NCI-H2081 treated with DMSO at 0.1 percent for 48 hours (cell line): ENCODE results near the gene DTWD2.
"Not testable (repeated sequence)": the region's sequence is repeated elsewhere in the genome, so short reads cannot be mapped to it uniquely, and the experiment has no call there.

Experiments
- DNase-seq: peaks from one replicate; lab custom pipeline; 2025; lab: John Stamatoyannopoulos, UW

Gene DTWD2

GRCh38 chr5:118950354-118950753 is 38.0 kb downstream of the DTWD2 start:
- DNase-seq = not testable (repeated sequence)

DNA sequence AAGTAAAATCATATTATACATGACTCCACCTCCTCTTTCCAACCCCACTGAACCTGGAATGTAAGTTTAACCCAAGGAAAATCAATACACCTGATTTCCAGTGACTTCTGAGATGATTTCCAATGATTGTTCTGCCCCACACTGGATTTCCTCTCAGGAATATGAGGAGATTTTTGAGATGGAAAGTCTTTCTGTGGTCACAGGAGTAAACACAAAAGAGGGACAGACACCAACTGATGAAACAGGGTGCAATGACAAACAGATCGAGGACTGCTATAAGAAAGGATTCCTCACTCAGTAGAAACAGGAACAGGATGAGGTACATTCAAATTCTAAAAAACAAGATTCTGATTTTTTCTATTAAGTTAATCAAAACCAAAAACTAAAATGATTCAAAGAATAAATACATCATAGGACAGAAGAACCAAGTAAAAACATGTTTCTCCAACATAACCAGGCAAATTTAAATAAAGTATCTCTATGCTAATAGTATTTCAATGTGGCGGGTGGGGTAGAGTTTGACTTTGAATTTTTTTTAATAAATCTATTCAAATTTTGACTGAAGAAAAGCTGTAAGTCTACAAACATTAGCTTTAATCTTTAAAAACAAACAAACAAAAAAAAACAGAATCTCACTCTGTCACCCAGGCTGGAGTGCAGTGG is 42.1 kb downstream of the DTWD2 start:
- no peak for DNase-seq

GRCh38 chr5:118937393-118938061 is 50.8 kb downstream of the DTWD2 start:
- DNase-seq = no peak

GRCh38 chr5:118933703-118934102 is 54.6 kb downstream of the DTWD2 start:
- no peak for DNase-seq

DNA sequence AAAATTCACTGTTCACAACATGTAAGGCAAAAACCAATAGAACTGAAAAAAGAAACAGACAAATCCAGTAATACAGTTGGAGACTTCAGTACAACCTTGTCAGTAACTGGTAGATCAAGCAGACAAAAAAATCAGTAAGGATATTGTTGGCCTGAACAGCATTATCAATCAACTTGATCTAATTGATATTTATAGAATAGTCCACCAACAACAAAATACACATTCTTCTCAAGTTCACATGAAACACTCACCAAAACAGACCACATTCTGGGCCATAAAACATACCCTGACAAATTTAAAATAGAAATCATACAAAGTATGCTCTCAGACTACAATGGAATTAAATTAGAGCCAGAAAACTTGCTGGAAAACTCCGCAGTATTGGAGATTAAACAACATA is 56.8 kb downstream of the DTWD2 start:
- DNase-seq = no peak

DNA sequence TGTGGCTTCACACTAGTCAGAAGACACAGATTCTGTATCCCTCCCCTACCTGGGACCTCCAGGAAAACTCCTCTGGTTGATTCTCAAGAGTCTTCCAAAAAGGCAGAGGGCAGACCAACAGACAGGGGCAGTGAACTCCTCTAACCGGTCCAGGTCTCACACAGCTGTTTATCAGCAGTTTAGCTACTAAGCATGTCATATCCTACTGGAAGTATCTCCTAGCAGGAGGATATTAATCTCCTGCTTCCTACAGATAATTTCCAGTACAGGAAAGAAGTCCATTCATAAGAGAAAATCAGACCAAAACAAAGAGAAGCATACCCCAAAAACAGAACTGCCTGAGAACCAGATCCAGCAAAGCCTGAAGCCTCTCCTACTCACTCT is 64.3 kb downstream of the DTWD2 start:
- no peak for DNase-seq

DNA sequence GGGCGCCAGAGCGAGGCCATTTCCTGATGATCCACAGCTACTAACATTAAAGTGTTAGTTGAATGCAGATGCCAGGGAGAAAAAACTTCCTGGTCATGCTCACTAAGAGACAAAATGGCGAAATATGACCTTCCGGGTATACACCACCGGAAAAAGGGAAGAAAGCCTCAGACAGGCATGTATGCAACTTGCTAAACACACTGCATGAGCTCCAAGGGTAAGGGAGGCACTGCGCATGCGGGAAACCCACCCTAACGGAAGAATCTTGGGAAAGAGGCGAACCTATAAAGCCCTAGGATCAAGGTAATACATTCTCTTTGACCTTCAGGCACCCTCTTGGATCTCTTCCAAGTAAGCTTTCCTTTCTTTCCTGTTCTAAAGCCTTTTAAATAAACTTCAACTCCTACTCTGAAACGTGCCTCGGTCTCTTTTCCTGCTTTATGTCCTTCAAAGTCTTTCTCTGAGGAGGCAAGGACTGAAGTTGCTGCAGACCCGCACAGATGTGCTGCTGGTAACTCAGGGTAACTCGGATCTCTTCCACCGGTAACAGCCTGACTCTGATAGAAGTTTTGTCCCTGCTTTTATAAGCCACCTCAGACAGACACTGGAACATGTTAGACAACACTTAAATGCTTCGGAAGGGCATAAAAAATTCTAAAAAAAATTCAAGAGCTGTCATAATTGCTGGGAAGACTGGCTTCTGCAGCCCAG is 64.9 kb downstream of the DTWD2 start:
- no peak for DNase-seq

- DNase-seq = no peak
Observed at GRCh38 chr5:118921866-118922265, 66.5 kb downstream of the DTWD2 start.

DNA sequence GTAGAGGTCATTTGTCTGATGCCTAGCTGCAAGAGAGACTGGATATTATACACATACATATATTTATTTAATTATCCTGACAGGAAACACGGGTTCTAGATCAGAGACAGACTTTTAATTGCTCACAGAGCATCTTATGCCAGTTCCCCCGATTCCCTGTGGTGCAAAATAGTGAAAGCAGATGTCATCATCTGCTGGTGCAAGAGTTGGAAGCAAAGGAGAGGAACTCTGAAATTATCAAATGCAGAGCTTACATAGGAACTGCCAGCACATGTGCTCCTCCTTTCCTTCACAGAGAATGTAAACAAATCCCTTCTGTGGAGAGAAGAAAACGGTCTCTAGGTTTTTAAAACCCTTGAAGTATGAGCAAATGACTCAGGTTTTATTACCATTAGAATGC is 69.3 kb downstream of the DTWD2 start:
- no peak for DNase-seq

GRCh38 chr5:118918232-118918631 is 70.1 kb downstream of the DTWD2 start:
- DNase-seq = no peak

GRCh38 chr5:118907536-118907935 is 80.8 kb downstream of the DTWD2 start:
- DNase-seq = not testable (repeated sequence)

GRCh38 chr5:118906947-118907346 is 81.4 kb downstream of the DTWD2 start:
- no peak for DNase-seq

DNA sequence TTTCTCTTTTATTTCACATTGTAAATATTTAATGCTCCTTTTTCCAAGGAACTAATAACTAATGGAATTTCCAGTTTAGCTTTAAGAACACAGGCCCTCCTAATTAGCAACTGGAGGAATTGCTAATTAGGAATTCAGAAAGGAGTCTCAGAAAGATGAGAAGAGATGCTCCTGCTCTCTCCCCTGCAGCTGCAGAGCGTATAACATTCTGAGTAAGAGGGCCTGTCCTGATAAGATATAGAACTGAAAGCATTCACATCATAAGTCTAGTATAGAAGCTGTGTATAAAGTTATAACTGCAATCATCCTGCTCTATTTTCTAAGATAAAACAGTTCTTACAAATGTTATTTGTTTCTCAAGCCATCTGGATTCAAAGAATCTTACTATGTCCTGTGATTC is 83.2 kb downstream of the DTWD2 start:
- no peak for DNase-seq

- DNase-seq = no peak
Observed at GRCh38 chr5:118902656-118903438, 85.5 kb downstream of the DTWD2 start.

DNA sequence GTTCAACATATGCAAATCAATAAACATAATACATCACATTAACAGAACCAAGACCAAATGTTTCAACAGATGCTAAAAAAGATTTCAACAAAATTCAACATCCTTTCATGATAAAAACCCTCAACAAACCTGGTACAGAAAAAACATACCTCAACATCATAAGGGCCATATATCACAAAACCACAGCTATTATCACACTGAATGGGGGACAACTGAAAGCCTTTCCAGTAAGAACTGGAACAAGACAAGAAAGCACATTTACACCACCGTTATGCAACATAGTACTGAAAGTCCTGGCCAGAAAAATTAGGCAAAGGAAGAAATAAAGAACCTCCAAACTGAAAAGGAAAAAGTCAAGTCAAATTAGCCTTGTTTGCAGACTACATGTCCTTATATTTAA is 93.6 kb downstream of the DTWD2 start:
- DNase-seq = no peak

DNA sequence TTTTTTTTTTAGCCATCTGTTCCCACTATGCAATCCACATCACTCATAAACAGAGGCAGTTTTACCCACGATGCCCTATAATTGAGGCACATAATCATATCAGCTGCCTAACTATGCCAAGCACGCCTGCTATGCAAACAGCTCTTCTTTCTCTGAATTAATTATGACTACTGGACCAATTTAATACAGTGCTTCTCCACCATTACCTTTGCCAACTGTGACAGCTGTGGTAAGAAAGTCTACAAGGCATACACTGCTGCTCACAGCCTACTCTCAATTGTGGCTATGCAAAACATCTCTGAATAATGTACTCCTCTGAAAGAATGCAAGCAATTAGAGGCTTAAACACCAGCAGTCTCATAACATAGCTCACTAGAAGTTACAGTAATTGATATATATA is 97.1 kb downstream of the DTWD2 start:
- peak; percentile 31 for DNase-seq

DNA sequence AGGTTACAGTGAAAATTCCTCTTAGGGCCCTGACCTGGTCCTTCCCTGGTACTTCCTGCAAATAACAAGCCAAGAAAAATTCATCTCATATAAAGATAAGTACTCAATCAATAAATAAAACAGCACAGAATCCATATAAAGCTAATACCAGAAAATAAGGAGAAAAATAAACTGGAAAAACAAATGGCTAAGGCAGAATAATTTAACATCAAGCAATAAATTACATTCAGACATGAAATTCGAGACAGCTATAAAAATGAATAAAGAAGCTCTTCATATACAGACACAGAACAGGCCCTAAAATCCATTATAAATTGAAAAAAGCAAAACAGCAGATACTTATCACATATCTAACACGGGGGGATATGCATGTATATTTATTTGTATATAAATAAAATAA is 99.2 kb downstream of the DTWD2 start:
- DNase-seq = no peak

DNA sequence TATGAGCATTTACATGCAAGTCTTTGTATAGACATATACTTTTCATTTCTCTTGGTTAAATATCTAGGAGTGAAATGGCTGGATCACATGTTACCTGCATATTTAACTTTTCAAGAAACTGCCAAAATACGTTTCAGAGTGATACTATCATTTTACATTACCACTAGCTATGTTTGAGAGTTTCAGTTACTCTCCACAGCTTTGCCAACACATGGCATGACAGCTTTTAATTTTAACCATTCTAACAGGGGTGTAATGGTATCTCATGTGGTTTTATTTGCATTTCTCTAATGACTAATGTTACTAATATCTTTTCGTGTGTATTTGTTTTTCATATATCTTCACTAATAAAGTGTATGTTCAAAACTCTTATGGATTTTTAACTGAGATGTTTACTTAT is 99.8 kb downstream of the DTWD2 start:
- no peak for DNase-seq

- no peak for DNase-seq
Observed at GRCh38 chr5:118883362-118883761, 105.0 kb downstream of the DTWD2 start.

GRCh38 chr5:118882666-118883065 is 105.7 kb downstream of the DTWD2 start:
- no peak for DNase-seq

DNA sequence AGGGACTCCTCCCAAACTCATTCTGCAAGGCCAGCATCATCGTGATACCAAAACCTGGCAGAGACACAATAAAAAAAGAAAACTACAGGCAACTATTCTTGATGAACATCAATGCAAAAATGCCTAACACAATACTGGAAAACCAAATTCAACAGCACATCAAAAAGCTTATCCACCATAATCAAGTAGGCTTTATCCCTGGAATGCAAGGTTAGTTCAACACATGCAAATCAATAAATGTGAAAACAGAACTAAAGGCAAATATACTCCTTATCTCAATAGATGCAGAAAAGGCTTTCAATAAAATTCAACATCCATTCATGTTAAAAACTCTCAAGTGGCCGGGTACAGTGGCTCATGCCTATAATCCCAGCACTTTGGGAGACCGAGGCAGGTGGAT is 111.5 kb downstream of the DTWD2 start:
- DNase-seq = not testable (repeated sequence)

DNA sequence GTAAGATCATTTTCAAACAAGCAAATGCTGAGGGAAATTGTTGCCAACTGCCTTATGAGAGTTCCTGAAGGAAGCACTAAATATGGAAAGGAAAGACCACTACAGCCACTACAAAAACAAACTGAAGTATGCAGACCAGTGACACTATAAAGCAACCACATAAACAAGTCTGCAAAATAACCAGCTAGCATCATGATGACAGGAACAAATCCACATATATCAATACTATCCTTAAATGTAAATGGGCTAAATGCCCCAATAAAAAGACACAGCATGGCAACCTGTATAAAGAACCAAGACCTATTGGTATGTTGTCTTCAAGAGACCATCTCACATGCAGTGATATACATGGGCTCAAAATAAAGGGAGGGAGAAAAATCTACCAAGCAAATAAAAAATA is 113.2 kb downstream of the DTWD2 start:
- no peak for DNase-seq

- DNase-seq = no peak
Observed at GRCh38 chr5:118873417-118873816, 114.9 kb downstream of the DTWD2 start.
